Fibroblast of the aortic adventitia (primary cell): Measurements from ENCODE around the gene PCNT. TPM values are rescaled to one million over a fixed set of nuclear protein-coding genes. Genes with fewer than 3 reads are reported as not detected.

ENCODE experiments used
- DNase-seq: peaks from one replicate; pipeline ENCODE4 v3.0.0-alpha.2; 2010; ENCODE audit warnings: low read depth
- H3K4me3 ChIP-seq: 2 replicates; pipeline ENCODE4 v1.5.1; 2011; ENCODE audit warnings: low read depth, mild to moderate bottlenecking, control low read depth, low read length, moderate library complexity
- total RNA-seq: library from RNA; depleted of rRNA; stranded (reverse); fragments of >200 nt; gene quantifications from 2 replicates; pipeline ENCODE4 v1.2.3, GENCODE V29; 2012; ENCODE audit warnings: low replicate concordance
- TF ChIP-seq, protein P1 (sequence below): IDR thresholded peaks from 2 replicates; pipeline ENCODE4 v1.5.1; 2011; ENCODE audit warnings: mild to moderate bottlenecking, low read length, control low read depth, inconsistent platforms; ENCODE audit not compliant: insufficient read depth

The PCNT gene
- total RNA-seq, 1 donor: 27.8 TPM

DNA sequence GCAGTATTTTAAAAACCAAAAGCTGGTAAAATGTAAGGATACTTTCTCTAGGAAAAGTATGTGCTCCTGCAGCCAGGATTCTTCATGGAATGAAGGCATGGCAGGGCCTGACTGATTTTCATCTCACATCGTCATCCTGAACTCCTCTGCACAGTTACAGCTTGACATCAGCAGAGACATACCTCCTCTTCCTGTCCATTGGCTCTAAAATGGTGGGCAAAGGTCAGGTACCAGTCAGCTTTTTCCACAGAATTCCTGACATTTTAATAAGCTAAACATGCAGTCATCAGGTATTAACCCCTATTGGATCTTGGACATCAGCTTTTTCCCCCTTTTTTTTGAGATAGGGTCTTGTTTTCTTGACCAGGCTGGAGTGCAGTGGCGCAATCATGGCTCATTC, 5.8 kb downstream of the PCNT start:
- DNase-seq: no peak
- H3K4me3 ChIP-seq: no peak overlapping the region
- TF ChIP-seq, protein P1, sequence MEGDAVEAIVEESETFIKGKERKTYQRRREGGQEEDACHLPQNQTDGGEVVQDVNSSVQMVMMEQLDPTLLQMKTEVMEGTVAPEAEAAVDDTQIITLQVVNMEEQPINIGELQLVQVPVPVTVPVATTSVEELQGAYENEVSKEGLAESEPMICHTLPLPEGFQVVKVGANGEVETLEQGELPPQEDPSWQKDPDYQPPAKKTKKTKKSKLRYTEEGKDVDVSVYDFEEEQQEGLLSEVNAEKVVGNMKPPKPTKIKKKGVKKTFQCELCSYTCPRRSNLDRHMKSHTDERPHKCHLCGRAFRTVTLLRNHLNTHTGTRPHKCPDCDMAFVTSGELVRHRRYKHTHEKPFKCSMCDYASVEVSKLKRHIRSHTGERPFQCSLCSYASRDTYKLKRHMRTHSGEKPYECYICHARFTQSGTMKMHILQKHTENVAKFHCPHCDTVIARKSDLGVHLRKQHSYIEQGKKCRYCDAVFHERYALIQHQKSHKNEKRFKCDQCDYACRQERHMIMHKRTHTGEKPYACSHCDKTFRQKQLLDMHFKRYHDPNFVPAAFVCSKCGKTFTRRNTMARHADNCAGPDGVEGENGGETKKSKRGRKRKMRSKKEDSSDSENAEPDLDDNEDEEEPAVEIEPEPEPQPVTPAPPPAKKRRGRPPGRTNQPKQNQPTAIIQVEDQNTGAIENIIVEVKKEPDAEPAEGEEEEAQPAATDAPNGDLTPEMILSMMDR: no peak

DNA sequence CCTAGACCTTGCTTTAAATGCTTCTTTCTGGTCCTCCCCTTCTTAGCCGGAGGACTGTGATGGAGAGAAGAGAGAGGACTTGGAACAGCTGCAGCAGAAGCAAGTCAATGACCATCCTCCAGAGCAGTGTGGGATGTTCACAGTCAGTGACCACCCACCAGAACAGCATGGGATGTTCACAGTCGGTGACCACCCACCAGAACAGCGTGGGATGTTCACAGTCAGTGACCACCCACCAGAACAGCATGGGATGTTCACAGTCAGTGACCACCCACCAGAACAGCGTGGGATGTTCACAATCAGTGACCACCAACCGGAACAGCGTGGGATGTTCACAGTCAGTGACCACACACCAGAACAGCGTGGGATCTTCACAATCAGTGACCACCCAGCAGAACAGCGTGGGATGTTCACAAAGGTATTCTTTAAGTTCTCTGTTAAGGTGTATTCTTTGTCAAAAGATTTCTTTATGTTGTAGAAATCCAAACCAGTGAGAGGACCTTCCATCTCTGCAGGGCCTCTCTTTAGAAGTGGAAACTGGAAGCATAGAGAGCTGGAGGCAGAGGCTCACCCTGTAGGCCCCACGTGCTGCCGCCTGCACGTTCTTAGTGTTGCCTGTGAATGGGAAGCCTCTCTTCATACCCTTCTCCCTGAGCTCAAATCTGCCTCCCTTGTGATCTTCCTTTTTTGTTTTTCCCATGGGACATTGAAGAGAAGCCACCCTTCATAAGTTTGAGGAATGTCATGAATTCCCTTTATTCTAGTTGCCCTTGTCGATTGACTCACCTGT, 10.6 kb downstream of the PCNT start:
- DNase-seq: no peak
- TF ChIP-seq, protein P1: no peak
- H3K4me3 ChIP-seq: no peak overlapping the region

DNA sequence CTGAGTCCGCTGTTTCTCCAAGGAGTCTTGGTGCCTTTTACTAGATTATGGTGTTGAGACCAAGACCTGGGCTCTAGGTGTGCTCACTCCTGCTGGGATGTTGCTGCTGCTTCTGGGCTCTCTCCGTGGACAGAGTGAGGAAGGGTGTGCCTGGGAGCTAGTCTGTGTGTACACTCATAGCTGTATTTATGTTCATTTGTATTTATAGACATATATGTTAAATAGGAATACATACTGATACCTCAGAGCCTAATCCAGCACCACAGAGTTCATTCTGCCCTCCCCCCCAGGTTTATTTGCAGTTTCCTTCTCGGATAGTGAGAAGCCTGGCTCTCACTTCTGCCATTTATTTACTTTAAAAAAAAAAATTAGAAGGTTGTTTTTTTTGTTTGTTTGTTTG, 12.6 kb downstream of the PCNT start:
- TF ChIP-seq, protein P1: no peak
- no peak overlapping the region for H3K4me3 ChIP-seq
- no peak for DNase-seq

DNA sequence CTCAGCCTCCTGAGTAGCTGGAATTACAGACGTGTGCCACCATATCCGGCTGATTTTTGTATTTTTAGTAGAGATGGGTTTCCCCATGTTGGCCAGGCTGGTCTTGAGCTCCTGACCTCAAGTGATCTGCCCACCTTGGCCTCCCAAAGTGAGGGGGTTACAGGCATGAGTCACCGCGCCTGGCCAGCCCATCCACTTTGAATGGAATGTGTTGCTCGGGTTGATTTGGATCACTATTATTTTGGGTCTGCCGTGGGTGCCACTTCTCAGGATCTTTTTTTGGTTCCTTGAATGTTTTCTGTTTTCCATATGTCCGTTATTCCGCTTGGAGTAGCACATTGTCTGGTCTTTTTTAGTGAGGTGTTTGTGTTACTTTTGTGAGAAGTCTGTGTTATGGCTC, 17.0 kb downstream of the PCNT start:
- no peak for DNase-seq
- TF ChIP-seq, protein P1: no peak
- H3K4me3 ChIP-seq: no peak overlapping the region

DNA sequence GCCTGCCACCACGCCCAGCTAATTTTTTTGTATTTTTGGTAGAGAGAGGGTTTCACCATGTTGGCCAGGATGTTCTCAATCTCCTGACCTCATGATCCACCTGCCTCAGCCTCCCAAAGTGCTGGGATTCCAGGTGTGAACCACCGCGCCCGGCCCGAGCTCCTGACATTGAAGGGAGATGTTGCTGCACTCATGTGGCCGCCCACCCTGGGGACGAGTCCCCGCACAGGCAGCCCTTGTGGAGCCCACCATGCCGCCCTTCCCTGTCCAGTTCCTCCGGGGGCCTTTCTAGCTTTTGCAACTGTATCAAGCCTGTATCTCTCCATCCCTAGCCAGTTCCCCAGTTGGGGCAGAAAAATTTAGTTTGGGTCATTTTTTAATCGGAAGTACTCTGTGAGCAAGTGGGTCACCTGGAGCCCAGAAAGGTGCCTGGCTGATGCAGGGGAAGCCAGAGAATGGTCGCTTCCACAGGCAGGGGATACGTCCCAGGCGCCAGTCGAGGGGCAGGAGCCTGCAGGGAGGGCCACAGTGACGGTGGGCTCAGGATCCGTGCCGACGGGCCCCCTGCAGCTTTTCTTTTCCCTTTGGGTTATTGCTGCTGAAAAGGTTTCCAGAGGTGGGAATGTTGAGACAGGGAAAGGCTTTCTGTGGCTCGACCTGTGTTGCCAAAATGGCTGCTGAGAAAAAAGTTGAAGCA, 20.4 kb downstream of the PCNT start:
- DNase-seq: no peak
- H3K4me3 ChIP-seq: no peak overlapping the region

DNA sequence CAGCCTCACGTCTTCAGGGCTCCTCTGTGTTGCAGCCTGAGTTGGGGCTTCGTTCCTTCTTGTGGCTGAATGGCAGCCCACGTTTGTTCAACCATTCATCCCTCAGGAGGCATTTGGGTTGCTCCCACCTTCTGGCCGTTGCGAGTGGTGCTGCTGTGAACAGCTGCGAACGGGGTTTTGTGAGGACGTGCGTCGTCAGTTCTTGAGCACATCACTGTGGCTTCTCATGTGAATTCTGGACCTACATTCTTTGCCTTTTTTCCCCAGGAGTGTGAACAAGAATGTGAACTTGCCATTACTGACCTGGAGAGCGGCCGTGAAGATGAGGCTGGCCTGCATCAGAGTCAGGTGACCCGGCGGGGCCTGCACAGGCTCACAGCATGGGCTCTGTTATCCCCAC, 21.9 kb downstream of the PCNT start:
- no peak for DNase-seq
- H3K4me3 ChIP-seq: no peak overlapping the region
- TF ChIP-seq, protein P1: no peak

More for the DNA sequence above, 20.4 kb downstream of the PCNT start:
- TF ChIP-seq, protein P1: no peak
